Stimulated activated CD8-positive, alpha-beta memory T cell treated with anti-CD3 and anti-CD28 coated beads, Interleukin-7, amount 100 ng/mL, for 4 hours (primary cell): Measurements from ENCODE around the gene C19orf38.
"Not testable (repeated sequence)": the region's sequence is repeated elsewhere in the genome, so short reads cannot be mapped to it uniquely, and the experiment has no call there.

Experiments used
- DNase-seq, 2 donors: peaks; one replicate each; pipeline ENCODE4 v3.0.0-alpha.2; 2020; ENCODE audit warnings: low read depth in 2 of 2

Gene C19orf38

GRCh38 chr19:10823690-10824089, 24.5 kb upstream of the C19orf38 start:
- no peak for DNase-seq

GRCh38 chr19:10826231-10826630, 22.0 kb upstream of the C19orf38 start:
- DNase-seq, result no peak

- no peak for DNase-seq
Observed at GRCh38 chr19:10826846-10827245, 21.4 kb upstream of the C19orf38 start.

GRCh38 chr19:10828981-10829821, 19.0 kb upstream of the C19orf38 start:
- DNase-seq, result no peak

- no peak for DNase-seq
Observed at GRCh38 chr19:10829967-10830366, 18.2 kb upstream of the C19orf38 start.

GRCh38 chr19:10830370-10830769, 17.8 kb upstream of the C19orf38 start:
- DNase-seq, result no peak

- DNase-seq, result no peak
Observed at GRCh38 chr19:10830931-10831779, 17.1 kb upstream of the C19orf38 start.

GRCh38 chr19:10831987-10832938, 16.0 kb upstream of the C19orf38 start:
- no peak for DNase-seq

- no peak for DNase-seq
Observed at GRCh38 chr19:10832939-10833296, 15.3 kb upstream of the C19orf38 start.

GRCh38 chr19:10835089-10835753, 13.0 kb upstream of the C19orf38 start:
- no peak for DNase-seq

- peak; percentile 85 to 92 for DNase-seq
Observed at GRCh38 chr19:10835754-10836478, 12.3 kb upstream of the C19orf38 start, which contains the start of gene TMED1. Gene TMED1 (minus strand): TSS chr19:10836212. CDS start chr19:10836191, 21 bp downstream.

- DNase-seq, result peak; percentile 75
Observed at GRCh38 chr19:10836479-10837330, 11.5 kb upstream of the C19orf38 start.

- DNase-seq, result not testable (repeated sequence)
Observed at GRCh38 chr19:10837649-10838048, 10.6 kb upstream of the C19orf38 start.

GRCh38 chr19:10838377-10838776, 9.8 kb upstream of the C19orf38 start:
- no peak for DNase-seq

- DNase-seq, result no peak
Observed at GRCh38 chr19:10839114-10840050, 8.8 kb upstream of the C19orf38 start.

- no peak for DNase-seq
Observed at GRCh38 chr19:10842788-10843187, 5.4 kb upstream of the C19orf38 start.

- DNase-seq, result no peak
Observed at GRCh38 chr19:10846500-10847202, 1.6 kb upstream of the C19orf38 start.

- no peak for DNase-seq
Observed at GRCh38 chr19:10850631-10851030, 2.4 kb downstream of the C19orf38 start.
